Measurements from ENCODE around the gene LYSMD1.
A peak's percentile ranks its signal among the peaks of the same experiment; 100 is the strongest.

LYSMD1 gene

GRCh38 chr1:151175041-151175741 lies 9.5 kb upstream of the LYSMD1 start:
- DNase-seq (ENCODE audit: low spot score): no peak

- DNase-seq (ENCODE audit: low spot score): no peak
Measured at GRCh38 chr1:151171190-151171589, 5.5 kb upstream of the LYSMD1 start.

- DNase-seq (ENCODE audit: low spot score): no peak
Measured at GRCh38 chr1:151167116-151167515, 1.4 kb upstream of the LYSMD1 start.

GRCh38 chr1:151166505-151166956 lies 829 bp upstream of the LYSMD1 start:
- DNase-seq (ENCODE audit: low spot score): no peak

GRCh38 chr1:151165281-151165737 lies 393 bp downstream of the LYSMD1 start:
- DNase-seq (ENCODE audit: low spot score): no peak

GRCh38 chr1:151164732-151165280 lies 896 bp downstream of the LYSMD1 start:
- DNase-seq (ENCODE audit: low spot score): no peak

GRCh38 chr1:151159373-151159772 lies 6.3 kb downstream of the LYSMD1 start:
- no peak for DNase-seq (ENCODE audit: low spot score)

GRCh38 chr1:151158751-151159251 lies 6.9 kb downstream of the LYSMD1 start:
- DNase-seq (ENCODE audit: low spot score): no peak

- DNase-seq (ENCODE audit: low spot score): no peak
Measured at GRCh38 chr1:151158326-151158725, 7.4 kb downstream of the LYSMD1 start.

GRCh38 chr1:151157067-151157531 lies 8.6 kb downstream of the LYSMD1 start:
- peak; percentile 76 for DNase-seq (ENCODE audit: low spot score)

- DNase-seq (ENCODE audit: low spot score): peak; percentile 76
Measured at GRCh38 chr1:151156515-151156819, 9.2 kb downstream of the LYSMD1 start, which contains the start of gene TNFAIP8L2. TSS of gene TNFAIP8L2 (plus strand) at chr1:151156649. CDS start at chr1:151158698, 2,049 bp downstream.

GRCh38 chr1:151147665-151148064 lies 18.0 kb downstream of the LYSMD1 start:
- DNase-seq (ENCODE audit: low spot score): no peak

GRCh38 chr1:151147132-151147503 lies 18.6 kb downstream of the LYSMD1 start:
- no peak for DNase-seq (ENCODE audit: low spot score)

GRCh38 chr1:151146412-151147131 lies 19.1 kb downstream of the LYSMD1 start, which contains the start of gene SEMA6C:
TSS of gene SEMA6C (minus strand) at chr1:151146631. CDS start at chr1:151142621, 4,010 bp downstream.
- peak; percentile 86 for DNase-seq (ENCODE audit: low spot score)

- no peak for DNase-seq (ENCODE audit: low spot score)
Measured at GRCh38 chr1:151146072-151146411, 19.7 kb downstream of the LYSMD1 start.

GRCh38 chr1:151145304-151146071 lies 20.2 kb downstream of the LYSMD1 start:
- DNase-seq (ENCODE audit: low spot score): no peak

GRCh38 chr1:151144474-151145303 lies 21.0 kb downstream of the LYSMD1 start:
- DNase-seq (ENCODE audit: low spot score): no peak

- DNase-seq (ENCODE audit: low spot score): no peak
Measured at GRCh38 chr1:151143986-151144385, 21.7 kb downstream of the LYSMD1 start.

GRCh38 chr1:151143057-151143435 lies 22.7 kb downstream of the LYSMD1 start:
- DNase-seq (ENCODE audit: low spot score): no peak

GRCh38 chr1:151142411-151143056 lies 23.2 kb downstream of the LYSMD1 start:
- DNase-seq (ENCODE audit: low spot score): no peak

GRCh38 chr1:151137789-151138188 lies 27.9 kb downstream of the LYSMD1 start:
- DNase-seq (ENCODE audit: low spot score): no peak

Data from CD4-positive, alpha-beta T cell treated with Interleukin-6 at 100 ng/mL for 8 hours (primary cell).